Effector memory CD4-positive, alpha-beta T cell (primary cell): ENCODE data around the gene KDM2A.
A peak's percentile ranks its signal among the peaks of the same experiment; 100 is the strongest.
"Not testable (repeated sequence)": the region's sequence is repeated elsewhere in the genome, so short reads cannot be mapped to it uniquely, and the experiment has no call there.

Source experiments
- DNase-seq, 3 donors: peaks; one replicate each; pipeline ENCODE4 v3.0.0-alpha.2; 2020
- H3K27ac ChIP-seq: 2 replicates; pipeline ENCODE4 v1.7.0; 2013; ENCODE audit warnings: mild to moderate bottlenecking, low read length, moderate library complexity; ENCODE audit not compliant: insufficient read depth, poor library complexity, severe bottlenecking
- H3K27me3 ChIP-seq: replicated peaks from 2 replicates; pipeline ENCODE4 v1.7.0; 2013; ENCODE audit warnings: mild to moderate bottlenecking, low read length; ENCODE audit not compliant: insufficient read depth, control insufficient read depth, poor library complexity, severe bottlenecking
- H3K36me3 ChIP-seq: 2 replicates; pipeline ENCODE4 v1.7.0; 2013; ENCODE audit warnings: mild to moderate bottlenecking, low read length, moderate library complexity; ENCODE audit not compliant: control insufficient read depth, insufficient read depth
- H3K4me1 ChIP-seq: 2 replicates; pipeline ENCODE4 v1.7.0; 2013; ENCODE audit warnings: low read length, mild to moderate bottlenecking; ENCODE audit not compliant: control insufficient read depth, insufficient read depth, poor library complexity, severe bottlenecking
- H3K4me3 ChIP-seq: 2 replicates; pipeline ENCODE4 v1.7.0; 2013; ENCODE audit warnings: low read length, low read depth, mild to moderate bottlenecking; ENCODE audit not compliant: insufficient read depth, poor library complexity, severe bottlenecking
- H3K9me3 ChIP-seq: 2 replicates; pipeline ENCODE4 v1.7.0; 2013; ENCODE audit warnings: mild to moderate bottlenecking, low read length, moderate library complexity; ENCODE audit not compliant: control insufficient read depth

KDM2A gene

GRCh38 chr11:67117176-67117575 is 1.9 kb upstream of the KDM2A start:
- H3K9me3 ChIP-seq, result no peaks in the 10 kb centered on the region
- no peaks in the 10 kb centered on the region for H3K27me3 ChIP-seq
- H3K27ac ChIP-seq, result peak overlapping the region; percentile 56
- DNase-seq, result no peak
- H3K36me3 ChIP-seq, result no peaks in the 10 kb centered on the region
- peak overlapping the region; percentile 37 for H3K4me3 ChIP-seq
- H3K4me1 ChIP-seq, result peaks cover 6% of the 10 kb centered on the region

- no peaks in the 10 kb centered on the region for H3K9me3 ChIP-seq
- H3K4me3 ChIP-seq, result peak overlapping the region; percentile 37
- no peaks in the 10 kb centered on the region for H3K36me3 ChIP-seq
- peak overlapping the region; percentile 56 for H3K27ac ChIP-seq
- DNase-seq, result peak; percentile 14 to 19 (median 15)
- no peaks in the 10 kb centered on the region for H3K27me3 ChIP-seq
- peaks cover 6% of the 10 kb centered on the region for H3K4me1 ChIP-seq
Observed at GRCh38 chr11:67117672-67118180, 1.3 kb upstream of the KDM2A start.

GRCh38 chr11:67118181-67118766 is 789 bp upstream of the KDM2A start:
- no peaks in the 10 kb centered on the region for H3K27me3 ChIP-seq
- no peaks in the 10 kb centered on the region for H3K9me3 ChIP-seq
- peak overlapping the region; percentile 84 for H3K27ac ChIP-seq
- H3K36me3 ChIP-seq, result no peaks in the 10 kb centered on the region
- H3K4me1 ChIP-seq, result peaks cover 6% of the 10 kb centered on the region
- peak; percentile 25 to 46 (median 41) for DNase-seq
- H3K4me3 ChIP-seq, result peak overlapping the region; percentile 72

GRCh38 chr11:67119585-67120391 is 725 bp downstream of the KDM2A start:
- H3K4me1 ChIP-seq, result peaks cover 6% of the 10 kb centered on the region
- H3K4me3 ChIP-seq, result peak overlapping the region; percentile 90
- no peak for DNase-seq
- H3K27me3 ChIP-seq, result no peaks in the 10 kb centered on the region
- peak overlapping the region; percentile 77 for H3K27ac ChIP-seq
- H3K9me3 ChIP-seq, result no peaks in the 10 kb centered on the region
- no peaks in the 10 kb centered on the region for H3K36me3 ChIP-seq

- Histone ChIP-seq H3K4me3 (peak overlapping the region; percentile 90), H3K9me3 (no peaks in the 10 kb centered on the region), H3K4me1 (peaks cover 6% of the 10 kb centered on the region), H3K36me3 (no peaks in the 10 kb centered on the region), H3K27ac (peak overlapping the region; percentile 73), H3K27me3 (no peaks in the 10 kb centered on the region)
- no peak for DNase-seq
Observed at GRCh38 chr11:67120456-67120855, 1.4 kb downstream of the KDM2A start.

GRCh38 chr11:67120881-67121710 is 2.0 kb downstream of the KDM2A start:
- no peaks in the 10 kb centered on the region for H3K27me3 ChIP-seq
- DNase-seq, result no peak

GRCh38 chr11:67123801-67124200 is 4.7 kb downstream of the KDM2A start:
- H3K4me1 ChIP-seq, H3K9me3 ChIP-seq, H3K27me3 ChIP-seq, H3K27ac ChIP-seq, H3K4me3 ChIP-seq, H3K36me3 ChIP-seq, DNase-seq: not testable (repeated sequence)

More at GRCh38 chr11:67120881-67121710, 2.0 kb downstream of the KDM2A start:
- H3K36me3 ChIP-seq, result no peaks in the 10 kb centered on the region
- peak overlapping the region; percentile 73 for H3K27ac ChIP-seq
- peak overlapping the region; percentile 90 for H3K4me3 ChIP-seq
- peaks cover 6% of the 10 kb centered on the region for H3K4me1 ChIP-seq
- no peaks in the 10 kb centered on the region for H3K9me3 ChIP-seq

GRCh38 chr11:67126243-67126642 is 7.2 kb downstream of the KDM2A start:
- H3K4me1 ChIP-seq, H3K27me3 ChIP-seq, H3K4me3 ChIP-seq, H3K9me3 ChIP-seq, DNase-seq, H3K27ac ChIP-seq: not testable (repeated sequence)
- peaks cover 17% of the 10 kb centered on the region for H3K36me3 ChIP-seq

- no peak for DNase-seq
- Histone ChIP-seq H3K4me3 (no peak overlapping the region), H3K4me1 (no peaks in the 10 kb centered on the region), H3K27me3 (no peaks in the 10 kb centered on the region), H3K9me3 (no peaks in the 10 kb centered on the region), H3K27ac (peak overlapping the region; percentile 25), H3K36me3 (peaks cover 24% of the 10 kb centered on the region)
Observed at GRCh38 chr11:67126986-67127385, 7.9 kb downstream of the KDM2A start.
